NCI-H1694 (cell line): ENCODE results near the gene MRO.
"Not testable (repeated sequence)": the region's sequence is repeated elsewhere in the genome, so short reads cannot be mapped to it uniquely, and the experiment has no call there.

Source experiments
- DNase-seq: peaks from one replicate; lab custom pipeline; 2025; lab: John Stamatoyannopoulos, UW

MRO gene

GRCh38 chr18:50819728-50820378 is at the start of gene MRO:
TSS of gene MRO (minus strand) at chr18:50820016. CDS start at chr18:50809400, 10,616 bp downstream.
- peak; percentile 73 for DNase-seq

- no peak for DNase-seq
Observed at GRCh38 chr18:50869150-50869549, 49.3 kb upstream of the MRO start.

GRCh38 chr18:50866765-50867164 is 46.9 kb upstream of the MRO start:
- DNase-seq = peak; percentile 1

- no peak for DNase-seq
Observed at GRCh38 chr18:50863840-50864375, 44.1 kb upstream of the MRO start.

- no peak for DNase-seq
Observed at GRCh38 chr18:50862401-50862800, 42.6 kb upstream of the MRO start.

- DNase-seq = no peak
Observed at GRCh38 chr18:50861617-50862016, 41.8 kb upstream of the MRO start.

GRCh38 chr18:50859793-50860555 is 40.2 kb upstream of the MRO start:
- DNase-seq = no peak

- DNase-seq = no peak
Observed at GRCh38 chr18:50857694-50858093, 37.9 kb upstream of the MRO start.

- not testable (repeated sequence) for DNase-seq
Observed at GRCh38 chr18:50857166-50857565, 37.4 kb upstream of the MRO start.

GRCh38 chr18:50855976-50856757 is 36.4 kb upstream of the MRO start:
- DNase-seq = no peak

- DNase-seq = no peak
Observed at GRCh38 chr18:50853863-50854271, 34.1 kb upstream of the MRO start.

- DNase-seq = no peak
Observed at GRCh38 chr18:50850307-50851065, 30.7 kb upstream of the MRO start.

GRCh38 chr18:50849419-50849821 is 29.6 kb upstream of the MRO start:
- DNase-seq = no peak

GRCh38 chr18:50848991-50849390 is 29.2 kb upstream of the MRO start:
- no peak for DNase-seq

GRCh38 chr18:50848061-50848551 is 28.3 kb upstream of the MRO start:
- no peak for DNase-seq

GRCh38 chr18:50847192-50847591 is 27.4 kb upstream of the MRO start:
- DNase-seq = no peak

GRCh38 chr18:50844960-50845359 is 25.1 kb upstream of the MRO start:
- no peak for DNase-seq

- no peak for DNase-seq
Observed at GRCh38 chr18:50844554-50844953, 24.7 kb upstream of the MRO start.

- no peak for DNase-seq
Observed at GRCh38 chr18:50842846-50843245, 23.0 kb upstream of the MRO start.

- no peak for DNase-seq
Observed at GRCh38 chr18:50839996-50840395, 20.2 kb upstream of the MRO start.

GRCh38 chr18:50839341-50839740 is 19.5 kb upstream of the MRO start:
- no peak for DNase-seq

GRCh38 chr18:50836521-50836957 is 16.7 kb upstream of the MRO start:
- DNase-seq = no peak
